HCT116 (cell line): ENCODE results near the gene PPP6R3. TPM values are rescaled to one million over a fixed set of nuclear protein-coding genes. Genes with fewer than 3 reads are reported as not detected.
"Not testable (repeated sequence)": the region's sequence is repeated elsewhere in the genome, so short reads cannot be mapped to it uniquely, and the experiment has no call there.

ENCODE experiments used
- ATAC-seq: fragments of 200-7000 bp; cut with Tn5 transposase; 2 replicates; pipeline ENCODE4 v1.9.1; 2020; ENCODE audit warnings: mild to moderate bottlenecking, moderate library complexity
- BruUV-seq: library from RNA; stranded (reverse); fragments of 400-500 nt; replicated peaks from 2 replicates; lab custom pipeline; 2021; lab: Mats Ljungman, UMichigan
- CTCF ChIA-PET: fragments of 300-600 bp; sonication (Branson Sonifier 250); formaldehyde crosslinking; loops from one replicate; lab custom pipeline; 2021; ENCODE audit warnings: antibody characterized with exemption; lab: Charles Lee
- POLR2A ChIA-PET: fragments of 300-600, 350-600 bp; sonication (Branson Sonifier 250); formaldehyde crosslinking; loops from one replicate; lab custom pipeline; 2021; ENCODE audit warnings: antibody characterized with exemption; lab: Charles Lee
- RAD21 ChIA-PET, 2 experiments: fragments of 300-600 bp; sonication (Branson Sonifier 250); formaldehyde crosslinking; loops; one replicate each; lab custom pipeline; 2023; ENCODE audit warnings: low total read pairs in 2 of 2; ENCODE audit not compliant: uncharacterized antibody in 2 of 2, unreplicated experiment in 2 of 2, low non-redundant PET in 1 of 2; lab: Charles Lee
- DNase-seq: peaks from one replicate; pipeline ENCODE4 v3.0.0-alpha.2; 2010; ENCODE audit warnings: low read depth, low spot score
- H2AFZ ChIP-seq: fragments of 200-600 bp; shearing (Covaris generic), sonication (generic); 2 replicates; pipeline ENCODE4 v1.6.1; 2017; ENCODE audit warnings: low read depth, mixed run types, mixed read lengths, antibody characterized with exemption, low read length; ENCODE audit not compliant: poor library complexity, severe bottlenecking
- H3K27ac ChIP-seq: 2 replicates; pipeline ENCODE4 v1.5.1; 2012; ENCODE audit warnings: low read depth, low read length
- H3K27me3 ChIP-seq: fragments of 200-600 bp; sonication (generic); 2 replicates; pipeline ENCODE4 v1.6.1; 2016; ENCODE audit warnings: mixed run types, low read length, mixed read lengths; ENCODE audit not compliant: insufficient read depth
- H3K36me3 ChIP-seq, 2 experiments: fragments of 200-500 bp in 1 of 2; fragments of 200-600 bp in 1 of 2; sonication (Bioruptor generic) in 1 of 2; sonication (generic) in 1 of 2; 2 replicates each; pipeline versions ENCODE4 v1.5.1 to v1.6.1; 2014 to 2016; ENCODE audit warnings: low read length in 2 of 2, inconsistent platforms in 1 of 2, mixed read lengths in 1 of 2, mixed run types in 1 of 2; ENCODE audit not compliant: insufficient read depth in 2 of 2, control insufficient read depth in 1 of 2
- H3K4me1 ChIP-seq, 2 experiments: fragments of 200-600 bp in 1 of 2; sonication (generic) in 1 of 2; 2 replicates each; pipeline versions ENCODE4 v1.5.1 to v1.6.1; 2012 to 2017; ENCODE audit warnings: low read length in 2 of 2, inconsistent platforms in 1 of 2, mild to moderate bottlenecking in 1 of 2, mixed read lengths in 1 of 2, mixed run types in 1 of 2, moderate library complexity in 1 of 2; ENCODE audit not compliant: insufficient read depth in 2 of 2, control insufficient read depth in 1 of 2
- H3K4me2 ChIP-seq: fragments of 200-600 bp; sonication (generic); 2 replicates; pipeline ENCODE4 v1.6.1; 2017; ENCODE audit warnings: mixed run types, low read length, mixed read lengths
- H3K4me3 ChIP-seq, 2 experiments: fragments of 200-600 bp in 1 of 2; sonication (generic) in 1 of 2; replicated peaks in 1 of 2; 2 replicates each; pipeline ENCODE4 v1.5.1; 2011 to 2016; ENCODE audit warnings: low read length in 2 of 2, control low read depth in 1 of 2, low read depth in 1 of 2, mild to moderate bottlenecking in 1 of 2, mixed read lengths in 1 of 2, mixed run types in 1 of 2
- H3K79me2 ChIP-seq: fragments of 200-600 bp; sonication (generic); 2 replicates; pipeline ENCODE4 v1.6.1; 2017; ENCODE audit warnings: mild to moderate bottlenecking, mixed run types, low read length, moderate library complexity, mixed read lengths; ENCODE audit not compliant: insufficient read depth
- H3K9ac ChIP-seq: fragments of 200-600 bp; sonication (generic); 2 replicates; pipeline ENCODE4 v1.6.1; 2016; ENCODE audit warnings: low read length, mixed read lengths
- H3K9me2 ChIP-seq: fragments of 200-600 bp; sonication (generic), shearing (Covaris generic); 2 replicates; pipeline ENCODE4 v1.6.1; 2017; ENCODE audit warnings: mixed run types, mild to moderate bottlenecking, moderate library complexity; ENCODE audit not compliant: insufficient read depth
- H3K9me3 ChIP-seq, 2 experiments: fragments of 200-500 bp in 1 of 2; fragments of 200-600 bp in 1 of 2; sonication (Bioruptor generic) in 1 of 2; sonication (generic) in 1 of 2; 2 replicates each; pipeline ENCODE4 v1.6.1; 2014 to 2017; ENCODE audit warnings: low read length in 2 of 2, mixed read lengths in 2 of 2, inconsistent platforms in 1 of 2, low read depth in 1 of 2, mild to moderate bottlenecking in 1 of 2, mixed run types in 1 of 2, moderate library complexity in 1 of 2; ENCODE audit not compliant: control insufficient read depth in 1 of 2, insufficient read depth in 1 of 2
- H4K20me1 ChIP-seq: fragments of 200-600 bp; sonication (generic), shearing (Covaris generic); 2 replicates; pipeline ENCODE4 v1.6.1; 2017; ENCODE audit warnings: mixed run types, mild to moderate bottlenecking, moderate library complexity; ENCODE audit not compliant: insufficient read depth
- FOSL1 ChIP-seq: IDR thresholded peaks from 2 replicates; pipeline ENCODE4 v1.6.1; 2012; ENCODE audit warnings: low read depth
- POLR2AphosphoS5 ChIP-seq: IDR thresholded peaks from 2 replicates; pipeline ENCODE4 v1.6.1; 2011; ENCODE audit warnings: mild to moderate bottlenecking, low read depth, low read length, moderate library complexity
- ZNF274 ChIP-seq: fragments of 200-500 bp; sonication (Bioruptor generic); IDR thresholded peaks from 2 replicates; pipeline ENCODE4 v1.6.1; 2014; ENCODE audit warnings: mild to moderate bottlenecking, low read depth, low read length, inconsistent platforms
- intact Hi-C: fragments of 100-400 bp; cut with micrococcal nuclease; formaldehyde crosslinking; loops from 2 replicates; pipeline ENCODE4 v1.10.0; 2022
- total RNA-seq: library from RNA; stranded (reverse); gene quantifications from one replicate; pipeline ENCODE4 v1.2.1, GENCODE V29; 2021; ENCODE audit not compliant: unreplicated experiment
- TF ChIP-seq, protein P1 (sequence below): IDR thresholded peaks from 2 replicates; pipeline ENCODE4 v1.6.1; 2012; ENCODE audit warnings: low read depth

Gene PPP6R3
- total RNA-seq, 1 experiment from 2014 or later: 113 TPM

DNA sequence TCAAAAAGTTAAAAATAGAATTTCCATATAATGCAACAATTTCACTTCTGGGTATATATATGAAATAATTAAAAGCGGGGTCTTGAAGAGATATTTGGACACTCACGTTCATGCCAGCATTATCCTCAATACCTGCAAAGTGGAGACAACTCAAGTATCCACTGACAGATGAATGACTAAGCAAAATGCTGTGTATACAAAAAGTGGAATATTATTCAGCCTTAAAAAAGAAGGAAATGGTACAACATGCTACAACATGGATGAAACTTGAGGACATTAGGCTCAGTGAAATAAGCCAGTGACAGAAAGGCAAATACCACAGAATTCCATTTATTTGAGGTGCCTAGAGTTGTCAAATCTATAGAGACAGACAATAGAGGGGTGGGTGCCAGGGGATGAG lies 161.3 kb downstream of the PPP6R3 start:
- ChIA-PET CTCF (no interaction called here), RAD21 (no interaction called here), POLR2A (no interaction called here)
- H2AFZ ChIP-seq: no peak overlapping the region
- no peaks in the 10 kb centered on the region for H3K9me2 ChIP-seq
- no peaks in the 10 kb centered on the region for H3K27me3 ChIP-seq
- H3K27ac ChIP-seq: no peak overlapping the region
- no peaks in the 10 kb centered on the region for H3K79me2 ChIP-seq
- no peaks in the 10 kb centered on the region for H3K9me3 ChIP-seq
- no TSS peak for BruUV-seq
- DNase-seq (no peak), ATAC-seq (no peak)
- H3K4me3 ChIP-seq: no peak overlapping the region
- no peak overlapping the region for H3K4me2 ChIP-seq
- no peaks in the 10 kb centered on the region for H4K20me1 ChIP-seq
- TF ChIP-seq ZNF274 (no peak), POLR2AphosphoS5 (no peak), FOSL1 (no peak)
- TF ChIP-seq, protein P1, sequence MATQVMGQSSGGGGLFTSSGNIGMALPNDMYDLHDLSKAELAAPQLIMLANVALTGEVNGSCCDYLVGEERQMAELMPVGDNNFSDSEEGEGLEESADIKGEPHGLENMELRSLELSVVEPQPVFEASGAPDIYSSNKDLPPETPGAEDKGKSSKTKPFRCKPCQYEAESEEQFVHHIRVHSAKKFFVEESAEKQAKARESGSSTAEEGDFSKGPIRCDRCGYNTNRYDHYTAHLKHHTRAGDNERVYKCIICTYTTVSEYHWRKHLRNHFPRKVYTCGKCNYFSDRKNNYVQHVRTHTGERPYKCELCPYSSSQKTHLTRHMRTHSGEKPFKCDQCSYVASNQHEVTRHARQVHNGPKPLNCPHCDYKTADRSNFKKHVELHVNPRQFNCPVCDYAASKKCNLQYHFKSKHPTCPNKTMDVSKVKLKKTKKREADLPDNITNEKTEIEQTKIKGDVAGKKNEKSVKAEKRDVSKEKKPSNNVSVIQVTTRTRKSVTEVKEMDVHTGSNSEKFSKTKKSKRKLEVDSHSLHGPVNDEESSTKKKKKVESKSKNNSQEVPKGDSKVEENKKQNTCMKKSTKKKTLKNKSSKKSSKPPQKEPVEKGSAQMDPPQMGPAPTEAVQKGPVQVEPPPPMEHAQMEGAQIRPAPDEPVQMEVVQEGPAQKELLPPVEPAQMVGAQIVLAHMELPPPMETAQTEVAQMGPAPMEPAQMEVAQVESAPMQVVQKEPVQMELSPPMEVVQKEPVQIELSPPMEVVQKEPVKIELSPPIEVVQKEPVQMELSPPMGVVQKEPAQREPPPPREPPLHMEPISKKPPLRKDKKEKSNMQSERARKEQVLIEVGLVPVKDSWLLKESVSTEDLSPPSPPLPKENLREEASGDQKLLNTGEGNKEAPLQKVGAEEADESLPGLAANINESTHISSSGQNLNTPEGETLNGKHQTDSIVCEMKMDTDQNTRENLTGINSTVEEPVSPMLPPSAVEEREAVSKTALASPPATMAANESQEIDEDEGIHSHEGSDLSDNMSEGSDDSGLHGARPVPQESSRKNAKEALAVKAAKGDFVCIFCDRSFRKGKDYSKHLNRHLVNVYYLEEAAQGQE: no peak
- H3K4me1 ChIP-seq: no peaks in the 10 kb centered on the region
- no peaks in the 10 kb centered on the region for H3K36me3 ChIP-seq
- no peak overlapping the region for H3K9ac ChIP-seq
- intact Hi-C loops: no loop called here

DNA sequence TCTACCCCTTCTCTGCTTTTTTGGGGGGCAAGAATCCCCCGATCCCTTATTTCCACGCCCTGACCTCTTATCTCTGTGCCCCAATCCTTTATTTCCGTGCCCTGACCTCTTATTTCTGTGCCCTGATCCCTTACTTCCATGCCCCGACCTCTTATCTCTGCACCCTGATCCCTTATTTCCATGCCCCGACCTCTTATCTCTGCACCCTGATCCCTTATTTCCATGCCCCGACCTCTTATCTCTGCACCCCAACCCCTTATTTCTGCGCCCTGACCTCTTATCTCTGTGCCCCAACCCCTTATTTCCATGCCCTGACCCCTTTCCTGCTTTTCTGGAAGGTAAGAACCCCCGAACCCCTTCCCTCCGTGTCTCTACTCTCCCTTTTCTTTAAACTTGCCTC lies 163.2 kb downstream of the PPP6R3 start:
- DNase-seq, BruUV-seq, H3K9me2 ChIP-seq, POLR2A ChIA-PET, H3K27me3 ChIP-seq, H3K4me3 ChIP-seq, H3K9ac ChIP-seq, H3K9me3 ChIP-seq, H3K79me2 ChIP-seq, H3K4me1 ChIP-seq, intact Hi-C loops, H3K27ac ChIP-seq, H3K4me2 ChIP-seq, RAD21 ChIA-PET, H3K36me3 ChIP-seq, H2AFZ ChIP-seq, ATAC-seq, H4K20me1 ChIP-seq, CTCF ChIA-PET: not testable (repeated sequence)

DNA sequence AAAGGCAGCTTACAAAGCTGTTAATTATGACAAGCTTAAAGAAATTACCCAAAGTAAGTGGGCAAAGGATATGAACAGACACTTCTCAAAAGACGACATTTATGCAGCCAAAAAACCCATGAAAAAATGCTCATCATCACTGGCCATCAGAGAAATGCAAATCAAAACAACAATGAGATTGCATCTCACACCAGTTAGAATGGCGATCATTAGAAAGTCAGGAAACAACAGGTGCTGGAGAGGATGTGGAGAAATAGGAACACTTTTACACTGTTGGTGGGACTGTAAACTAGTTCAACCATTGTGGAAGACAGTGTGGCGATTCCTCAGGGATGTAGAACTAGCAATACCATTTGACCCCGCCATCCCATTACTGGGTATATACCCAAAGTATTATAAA lies 164.5 kb downstream of the PPP6R3 start:
- intact Hi-C loops, H4K20me1 ChIP-seq, CTCF ChIA-PET, H3K79me2 ChIP-seq, H3K4me1 ChIP-seq, H3K27me3 ChIP-seq, BruUV-seq, DNase-seq, RAD21 ChIA-PET, H3K36me3 ChIP-seq, H3K9me3 ChIP-seq, H3K9me2 ChIP-seq, H3K9ac ChIP-seq, POLR2A ChIA-PET, H2AFZ ChIP-seq, H3K4me2 ChIP-seq, ATAC-seq, H3K27ac ChIP-seq, H3K4me3 ChIP-seq: not testable (repeated sequence)
